Uterus (tissue), 2 donors: ENCODE results near the gene CAP1.

ENCODE experiments used
- POLR2A ChIP-seq, 2 donors: fragments of 450-650 bp; IDR thresholded peaks; one replicate each; pipeline ENCODE4 v1.6.1; 2016; ENCODE audit warnings: antibody characterized with exemption in 2 of 2, mild to moderate bottlenecking in 1 of 2, moderate library complexity in 1 of 2
- TF ChIP-seq, protein P1 (sequence below), 4 experiments: fragments of 200-600 bp in 2 of 4; fragments of 450-650 bp in 2 of 4; sonication (generic) in 2 of 4; IDR thresholded peaks; one replicate each; pipeline ENCODE4 v1.5.1; 2016 to 2019; ENCODE audit warnings: antibody characterized with exemption in 4 of 4, mild to moderate bottlenecking in 2 of 4, moderate library complexity in 1 of 4

DNA sequence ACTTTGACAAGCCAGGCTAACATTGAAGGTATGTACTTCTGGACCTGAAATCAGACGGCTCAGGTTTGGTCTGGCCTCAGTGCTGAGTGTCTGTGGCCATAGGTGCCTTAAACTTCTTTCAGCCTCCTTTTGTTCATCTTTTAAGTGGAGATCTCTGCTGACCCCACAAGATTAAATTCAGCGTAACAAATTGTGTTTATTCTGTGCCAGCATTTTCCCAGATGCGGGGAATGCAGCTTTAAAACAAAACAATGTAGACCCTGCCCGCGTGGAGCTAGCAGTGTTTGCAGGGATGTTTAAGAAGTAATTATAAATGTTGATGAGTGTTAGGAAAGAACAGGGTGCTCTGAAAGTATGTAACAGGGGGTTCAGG is 923 bp downstream of the CAP1 start:
- TF ChIP-seq, protein P1, sequence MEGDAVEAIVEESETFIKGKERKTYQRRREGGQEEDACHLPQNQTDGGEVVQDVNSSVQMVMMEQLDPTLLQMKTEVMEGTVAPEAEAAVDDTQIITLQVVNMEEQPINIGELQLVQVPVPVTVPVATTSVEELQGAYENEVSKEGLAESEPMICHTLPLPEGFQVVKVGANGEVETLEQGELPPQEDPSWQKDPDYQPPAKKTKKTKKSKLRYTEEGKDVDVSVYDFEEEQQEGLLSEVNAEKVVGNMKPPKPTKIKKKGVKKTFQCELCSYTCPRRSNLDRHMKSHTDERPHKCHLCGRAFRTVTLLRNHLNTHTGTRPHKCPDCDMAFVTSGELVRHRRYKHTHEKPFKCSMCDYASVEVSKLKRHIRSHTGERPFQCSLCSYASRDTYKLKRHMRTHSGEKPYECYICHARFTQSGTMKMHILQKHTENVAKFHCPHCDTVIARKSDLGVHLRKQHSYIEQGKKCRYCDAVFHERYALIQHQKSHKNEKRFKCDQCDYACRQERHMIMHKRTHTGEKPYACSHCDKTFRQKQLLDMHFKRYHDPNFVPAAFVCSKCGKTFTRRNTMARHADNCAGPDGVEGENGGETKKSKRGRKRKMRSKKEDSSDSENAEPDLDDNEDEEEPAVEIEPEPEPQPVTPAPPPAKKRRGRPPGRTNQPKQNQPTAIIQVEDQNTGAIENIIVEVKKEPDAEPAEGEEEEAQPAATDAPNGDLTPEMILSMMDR (IDR thresholded peaks at IDR 0.05), result no peak
- no peak for TF ChIP-seq POLR2A (IDR thresholded peaks at IDR 0.05)
